HG02798 (cell line): Measurements from ENCODE around the gene CNR2.
"Not testable (repeated sequence)": the region's sequence is repeated elsewhere in the genome, so short reads cannot be mapped to it uniquely, and the experiment has no call there.

ENCODE experiments used
- ATAC-seq: cut with Tn5 transposase; IDR thresholded peaks from one replicate; pipeline ENCODE4 v1.9.1; 2021; ENCODE audit warnings: mild to moderate bottlenecking; ENCODE audit not compliant: unreplicated experiment, poor library complexity

Gene CNR2

GRCh38 chr1:23847482-23848095, 65.6 kb downstream of the CNR2 start:
- not testable (repeated sequence) for ATAC-seq

DNA sequence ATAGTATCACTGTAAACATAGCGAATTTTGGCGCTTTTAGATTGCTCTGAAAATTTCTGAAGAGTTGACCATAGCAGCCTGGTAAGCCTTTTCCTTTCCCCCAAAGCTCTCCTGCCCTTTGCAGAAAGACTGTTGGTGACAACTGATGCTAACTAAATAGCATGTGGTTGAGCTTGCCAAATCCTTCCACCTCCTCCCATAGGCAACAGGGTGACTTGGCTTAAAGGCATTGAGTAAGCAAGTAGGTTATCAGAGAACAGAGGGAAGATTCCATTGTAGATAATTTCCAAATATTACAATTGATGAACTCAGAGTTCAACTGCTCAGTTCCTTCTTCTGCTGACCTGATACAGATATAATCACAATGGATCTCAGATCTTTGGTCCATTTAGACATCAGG, 68.0 kb downstream of the CNR2 start:
- no peak for ATAC-seq

DNA sequence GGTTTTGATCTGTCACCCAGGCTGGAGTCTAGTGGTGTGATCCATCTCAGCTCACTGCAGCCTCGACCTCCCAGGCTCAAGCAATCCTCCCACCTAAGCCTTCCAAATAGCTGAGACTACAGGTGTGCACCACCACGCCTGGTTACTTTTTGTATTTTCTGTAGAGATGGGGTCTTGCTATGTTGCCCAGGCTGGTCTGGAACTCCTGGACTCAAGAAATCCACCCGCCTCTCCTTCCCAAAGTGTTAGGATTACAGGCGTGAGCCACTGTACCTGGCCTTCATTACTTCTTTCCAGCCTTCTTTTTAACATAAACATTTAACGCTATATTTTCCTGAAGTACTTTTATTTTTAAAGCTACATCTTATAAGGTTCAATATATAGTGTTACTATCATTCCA, 69.5 kb downstream of the CNR2 start:
- ATAC-seq = no peak

DNA sequence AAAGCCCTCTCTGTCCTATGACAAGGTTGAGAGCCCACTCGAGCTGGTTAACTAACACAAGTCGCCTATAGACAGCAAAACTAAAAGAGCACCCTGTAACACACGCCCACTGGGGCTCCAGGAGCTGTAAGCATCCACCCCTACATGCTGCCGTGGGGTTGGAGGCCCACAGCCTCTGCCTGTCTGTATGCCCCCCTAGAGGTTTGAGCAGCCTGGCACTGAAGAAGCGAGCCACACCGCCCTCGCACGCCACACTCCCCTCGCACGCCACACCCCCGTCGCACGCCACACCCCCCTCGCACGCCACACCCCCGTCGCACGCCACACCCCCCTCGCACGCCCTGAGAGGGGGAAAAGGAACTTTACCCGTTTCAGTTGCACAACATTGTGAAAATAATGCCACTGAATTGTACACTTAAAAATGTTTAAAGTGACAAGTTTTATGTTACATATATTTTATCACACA, 74.7 kb downstream of the CNR2 start:
- peak; percentile 72 for ATAC-seq

- ATAC-seq = no peak
These were observed 75.3 kb downstream of the CNR2 start for GRCh38 chr1:23837908-23838307.

DNA sequence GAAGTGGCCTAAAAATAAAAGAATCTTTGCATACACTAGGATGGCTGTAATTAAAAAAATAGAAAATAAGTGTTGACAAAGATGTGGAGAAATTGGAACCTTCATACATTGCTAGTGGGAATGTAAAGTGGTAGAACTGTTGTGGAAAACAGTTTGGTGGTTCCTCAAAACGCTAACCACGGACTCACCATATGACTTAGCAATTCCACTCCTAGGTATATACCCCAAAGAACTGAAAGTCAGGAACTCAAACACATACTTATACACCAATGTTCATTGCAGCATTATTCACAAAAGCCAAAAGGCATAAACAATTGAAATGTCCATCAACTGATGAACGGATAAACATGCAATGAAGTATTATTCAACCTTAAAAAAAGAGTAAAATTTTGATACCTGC, 77.1 kb downstream of the CNR2 start:
- no peak for ATAC-seq

- not testable (repeated sequence) for ATAC-seq
These were observed 79.0 kb downstream of the CNR2 start for GRCh38 chr1:23834156-23834555.

DNA sequence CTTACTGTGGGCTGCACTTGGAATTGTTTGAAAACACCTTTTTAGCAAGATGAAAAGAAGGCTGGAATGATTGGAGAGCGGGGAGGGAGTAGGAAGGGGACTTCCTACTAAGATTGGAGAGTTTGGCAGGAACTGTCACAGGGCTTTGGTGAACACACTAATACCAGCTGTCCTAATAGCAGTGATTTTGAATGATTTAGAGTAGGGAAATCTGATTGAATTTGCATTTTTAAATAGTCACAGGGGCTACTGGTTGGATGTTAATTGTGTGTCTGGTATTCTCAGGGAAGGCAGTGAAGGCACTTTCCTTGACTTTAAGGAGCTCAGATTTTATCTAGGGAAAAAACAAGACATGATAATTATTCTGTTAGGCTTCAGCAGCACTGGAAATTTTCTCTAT, 85.4 kb downstream of the CNR2 start:
- ATAC-seq = no peak

DNA sequence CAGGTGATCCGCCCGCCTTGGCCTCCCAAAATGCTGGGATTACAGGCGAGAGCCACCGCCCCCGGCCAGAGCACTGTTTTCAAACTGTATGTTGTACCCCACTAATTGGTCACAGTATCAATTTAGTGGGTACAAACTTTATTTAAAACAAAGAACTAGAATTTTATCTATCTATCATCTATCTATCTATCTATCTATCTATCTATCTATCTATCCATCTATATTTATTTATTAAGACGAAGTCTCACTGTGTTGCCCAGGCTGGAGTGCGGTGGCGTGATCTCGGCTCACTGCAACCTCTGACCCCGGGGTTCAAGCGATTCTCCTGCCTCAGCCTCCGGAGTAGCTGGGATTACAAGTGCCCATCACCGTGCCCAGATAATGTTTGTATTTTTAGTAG, 86.6 kb downstream of the CNR2 start:
- not testable (repeated sequence) for ATAC-seq

DNA sequence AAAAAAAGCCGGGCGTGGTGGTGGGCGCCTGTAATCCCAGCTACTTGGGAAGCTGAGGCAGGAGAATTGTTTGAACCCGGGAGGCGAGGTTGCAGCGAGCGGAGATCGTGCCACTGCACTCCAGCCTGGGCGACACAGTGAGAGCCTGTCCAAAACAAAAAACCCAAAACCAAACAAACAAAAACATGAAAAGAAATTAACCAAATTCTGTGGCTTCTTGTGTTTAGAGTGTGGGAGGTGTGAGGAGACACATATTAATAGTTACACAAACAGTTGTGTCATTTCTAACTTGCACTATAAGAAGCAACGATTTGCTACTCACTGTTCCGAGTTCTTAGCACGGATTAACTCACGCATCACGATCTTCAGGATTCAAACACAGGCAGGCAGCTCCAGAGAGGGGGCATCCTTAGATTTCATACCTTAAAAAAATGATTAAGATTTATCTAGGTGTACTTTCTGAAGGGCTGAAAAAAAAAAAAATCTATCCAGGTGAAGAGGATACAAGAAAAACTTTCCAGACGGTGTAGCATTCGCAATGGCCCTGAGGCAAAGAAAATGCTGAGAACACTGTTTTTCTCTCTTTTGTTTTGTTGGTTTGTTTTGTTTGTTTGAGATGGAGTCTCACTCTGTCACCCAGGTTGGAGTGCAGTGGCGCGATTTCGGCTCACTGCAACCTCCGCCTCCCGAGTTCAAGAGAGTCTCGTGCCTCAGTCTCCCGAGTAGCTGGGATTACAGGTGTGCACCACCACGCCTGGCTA, 87.2 kb downstream of the CNR2 start:
- ATAC-seq = peak; percentile 61

DNA sequence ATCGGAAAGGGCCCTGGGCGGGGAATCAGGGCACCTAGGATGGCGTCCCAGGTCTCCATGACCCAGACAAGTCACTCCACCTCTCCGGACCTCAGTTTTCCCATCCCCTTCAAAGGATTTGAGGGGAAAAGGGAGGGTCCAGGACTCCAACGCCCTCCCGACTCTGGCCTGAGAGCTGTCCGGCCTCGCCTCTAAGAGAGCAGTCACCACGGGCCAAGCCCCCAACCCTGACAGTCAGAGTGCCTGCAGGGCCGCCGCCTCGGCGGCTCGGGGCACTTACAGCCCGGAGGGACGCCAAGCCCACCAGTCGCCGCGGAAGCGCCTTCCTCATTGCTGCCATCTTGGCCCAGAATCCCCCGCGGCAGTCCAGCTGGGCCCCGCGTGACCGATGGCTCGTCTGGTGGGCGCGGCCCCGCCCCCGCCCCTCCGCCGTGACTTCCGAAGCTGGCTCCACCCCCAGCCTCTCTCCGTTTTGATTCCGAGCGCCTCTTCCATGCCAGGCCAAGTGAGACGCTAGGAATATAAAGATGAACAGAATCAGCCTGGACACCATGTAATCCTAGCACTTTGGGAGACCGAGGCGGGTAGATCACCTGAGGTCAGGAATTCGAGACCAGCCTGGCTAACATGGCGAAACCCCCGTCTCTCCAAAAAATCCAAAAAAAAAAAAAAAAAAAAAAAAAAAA, 87.9 kb downstream of the CNR2 start, which contains the start of gene HMGCL:
Gene HMGCL (minus strand): TSS at position 354 of the 686 bp plus-strand sequence. CDS start 14 bp downstream, at position 340.
- peak; percentile 90 for ATAC-seq

DNA sequence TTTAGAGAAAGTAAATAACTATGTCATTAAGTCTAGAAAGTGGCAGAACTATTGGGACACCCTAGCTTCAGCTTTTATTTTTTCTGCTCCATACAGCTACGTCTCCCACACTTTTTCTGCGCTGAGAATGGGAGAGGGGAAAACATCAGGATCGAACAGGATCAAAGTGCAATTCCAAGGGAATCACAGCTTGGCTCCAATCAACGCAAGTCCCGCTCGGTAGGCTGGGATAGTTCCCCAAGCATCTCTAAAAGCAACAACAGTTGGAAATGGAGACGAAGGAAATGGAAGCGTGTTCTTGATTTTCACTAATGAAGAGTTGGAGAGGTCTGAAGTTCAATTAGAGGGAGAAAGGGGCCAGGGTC, 88.5 kb downstream of the CNR2 start:
- no peak for ATAC-seq

DNA sequence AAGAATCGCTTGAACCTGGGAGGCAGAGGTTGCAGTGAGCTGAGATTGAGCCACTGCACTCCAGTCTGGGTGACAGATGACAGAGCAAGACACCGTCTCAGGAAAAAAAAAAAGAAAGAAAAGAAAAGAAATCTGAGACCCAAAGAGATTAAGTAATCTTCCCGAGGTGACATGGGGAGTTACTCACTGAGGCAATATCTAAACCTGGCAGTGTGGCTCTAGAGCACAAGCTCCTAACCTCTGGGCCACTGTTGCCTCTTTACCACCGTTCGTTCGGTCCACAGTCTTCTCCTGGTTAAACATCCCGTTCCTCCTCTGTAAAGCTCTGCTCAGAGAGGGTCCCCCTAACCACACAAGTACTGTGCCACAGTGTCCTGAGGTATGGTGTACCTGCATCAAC, 89.4 kb downstream of the CNR2 start:
- no peak for ATAC-seq
